Transverse colon (tissue), 4 donors: ENCODE measurements around the gene TPSD1.
"Not testable (repeated sequence)": the region's sequence is repeated elsewhere in the genome, so short reads cannot be mapped to it uniquely, and the experiment has no call there.

ENCODE experiments used
- CTCF ChIP-seq, 5 experiments: fragments of 200-600 bp in 3 of 5; fragments of 450-650 bp in 2 of 5; sonication (generic) in 3 of 5; IDR thresholded peaks; 1 replicate in 2 of 5; 2 replicates in 3 of 5; pipeline ENCODE4 v1.5.1; 2016 to 2017; ENCODE audit warnings: antibody characterized with exemption in 5 of 5, inconsistent platforms in 3 of 5, mild to moderate bottlenecking in 2 of 5, moderate library complexity in 1 of 5
- EP300 ChIP-seq: sonication (generic); formaldehyde crosslinking; IDR thresholded peaks from one replicate; pipeline ENCODE4 v1.6.1; 2017; ENCODE audit warnings: antibody characterized with exemption, low read depth
- POLR2AphosphoS5 ChIP-seq, 3 donors: sonication (generic); formaldehyde crosslinking; IDR thresholded peaks; one replicate each; pipeline ENCODE4 v1.6.1; 2016; ENCODE audit warnings: antibody characterized with exemption in 3 of 3

- not testable (repeated sequence) for TF ChIP-seq CTCF (IDR thresholded peaks at IDR 0.05); EP300; POLR2AphosphoS5 (IDR thresholded peaks at IDR 0.05)
Observed at GRCh38 chr16:1225728-1226311, 30.0 kb upstream of the TPSD1 start.
